Stimulated activated CD4-positive, alpha-beta T cell treated with anti-CD3 and anti-CD28 coated beads, Interleukin-1b, Interleukin-23, amount 100 ng/mL, for 48 hours (primary cell): ENCODE data around the gene C14orf119.

ENCODE experiments used
- DNase-seq: peaks from one replicate; pipeline ENCODE4 v3.0.0-alpha.2; 2020

Gene C14orf119

DNA sequence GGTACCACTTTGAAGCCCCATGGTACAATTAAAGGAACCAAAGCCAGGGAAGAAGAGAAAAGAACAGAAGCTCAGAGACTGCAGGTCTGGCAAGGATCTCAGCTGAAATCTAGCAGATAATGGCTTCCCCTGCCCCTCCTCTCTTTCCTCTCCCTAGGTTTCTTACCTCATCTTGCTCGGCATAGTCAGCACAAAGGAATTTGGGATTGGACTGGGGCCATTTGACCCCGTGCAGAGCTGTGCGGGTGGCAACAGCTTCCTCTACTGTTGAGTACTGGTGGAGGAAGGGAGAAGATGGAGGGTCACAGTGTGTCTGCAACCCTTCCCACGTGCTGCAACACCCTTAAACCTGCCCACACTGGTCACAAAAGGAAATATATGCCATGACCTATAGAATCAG, 33.3 kb upstream of the C14orf119 start:
- DNase-seq = no peak

DNA sequence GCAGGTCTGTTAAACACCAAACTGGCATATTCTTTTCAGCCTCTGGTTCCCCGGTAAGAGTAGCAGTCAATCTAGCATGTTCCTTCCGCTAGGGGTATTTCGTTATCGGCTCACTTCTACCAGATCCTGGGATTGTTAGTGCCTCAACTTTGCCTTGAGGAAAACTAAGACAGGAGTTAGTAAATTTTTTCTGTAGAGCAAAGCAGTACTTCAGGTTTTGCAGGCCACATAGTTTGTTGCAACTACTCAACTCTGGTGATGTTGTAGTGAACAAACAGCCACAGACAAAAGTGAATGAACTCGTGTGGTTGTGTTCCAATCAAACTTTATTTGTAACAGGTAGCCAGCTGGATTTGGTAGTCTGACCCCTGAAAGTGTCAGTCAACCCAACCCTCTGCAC, 31.7 kb upstream of the C14orf119 start:
- no peak for DNase-seq

DNA sequence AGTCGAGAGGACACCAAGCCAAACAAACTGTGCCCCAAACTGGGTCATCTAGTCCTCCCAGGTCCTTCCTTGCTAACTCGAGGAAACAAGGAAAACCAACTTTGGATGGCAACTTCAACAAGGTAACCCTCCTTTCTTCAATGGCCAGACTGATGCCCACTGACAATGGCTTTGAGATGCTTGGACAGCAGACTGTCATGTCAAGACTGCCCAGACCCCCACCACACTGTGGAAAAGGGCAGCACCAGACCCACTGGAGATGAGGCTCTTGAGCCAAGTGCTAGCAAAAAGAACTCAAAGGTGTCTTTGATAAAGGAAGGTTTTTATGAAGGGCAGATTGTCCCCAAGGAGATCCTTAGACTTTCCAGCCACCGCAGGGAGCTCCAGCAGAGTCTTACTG, 28.9 kb upstream of the C14orf119 start:
- DNase-seq = no peak

DNA sequence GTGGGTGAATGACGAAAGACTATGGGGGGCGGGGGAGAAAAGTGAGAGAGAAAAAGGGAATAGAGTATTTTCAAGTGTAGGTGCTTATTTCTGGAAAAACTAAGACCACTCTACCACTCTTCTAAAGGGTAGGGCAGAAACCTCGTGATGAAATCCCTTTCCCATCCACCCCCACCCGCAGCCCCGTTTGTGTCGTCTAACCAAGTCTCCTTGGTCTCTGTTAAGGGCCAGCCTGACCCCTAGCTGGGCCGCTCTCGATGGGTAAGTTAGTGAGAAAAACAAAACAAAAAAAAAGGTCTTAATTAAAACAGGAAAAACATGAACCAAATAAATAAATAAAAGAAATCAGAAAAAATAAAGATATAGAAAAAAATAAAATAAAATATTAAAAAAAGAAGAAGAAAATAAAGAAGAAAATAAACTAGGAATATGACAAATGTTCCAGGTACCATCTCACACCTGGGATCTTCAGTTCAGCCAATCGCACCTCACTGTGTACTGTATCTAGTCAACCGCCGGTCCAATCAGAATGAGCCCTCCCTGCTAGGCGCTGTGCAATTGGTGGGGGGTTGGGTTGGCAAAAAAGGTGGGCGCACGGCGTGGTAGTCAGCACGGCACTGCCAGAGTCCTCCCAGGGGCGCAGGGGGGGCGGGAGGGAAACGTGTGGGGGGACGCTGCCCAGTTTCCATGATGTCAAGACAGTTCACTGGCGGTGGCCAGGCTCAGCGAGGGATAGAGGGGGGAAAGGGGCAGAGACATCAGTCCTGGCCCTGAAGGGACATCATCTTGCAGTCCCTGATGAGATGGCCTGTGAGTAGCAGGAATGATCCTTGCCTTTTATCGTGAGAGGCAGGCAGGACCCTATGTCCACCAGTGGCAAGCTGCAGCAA, 28.2 kb upstream of the C14orf119 start:
- DNase-seq = no peak

DNA sequence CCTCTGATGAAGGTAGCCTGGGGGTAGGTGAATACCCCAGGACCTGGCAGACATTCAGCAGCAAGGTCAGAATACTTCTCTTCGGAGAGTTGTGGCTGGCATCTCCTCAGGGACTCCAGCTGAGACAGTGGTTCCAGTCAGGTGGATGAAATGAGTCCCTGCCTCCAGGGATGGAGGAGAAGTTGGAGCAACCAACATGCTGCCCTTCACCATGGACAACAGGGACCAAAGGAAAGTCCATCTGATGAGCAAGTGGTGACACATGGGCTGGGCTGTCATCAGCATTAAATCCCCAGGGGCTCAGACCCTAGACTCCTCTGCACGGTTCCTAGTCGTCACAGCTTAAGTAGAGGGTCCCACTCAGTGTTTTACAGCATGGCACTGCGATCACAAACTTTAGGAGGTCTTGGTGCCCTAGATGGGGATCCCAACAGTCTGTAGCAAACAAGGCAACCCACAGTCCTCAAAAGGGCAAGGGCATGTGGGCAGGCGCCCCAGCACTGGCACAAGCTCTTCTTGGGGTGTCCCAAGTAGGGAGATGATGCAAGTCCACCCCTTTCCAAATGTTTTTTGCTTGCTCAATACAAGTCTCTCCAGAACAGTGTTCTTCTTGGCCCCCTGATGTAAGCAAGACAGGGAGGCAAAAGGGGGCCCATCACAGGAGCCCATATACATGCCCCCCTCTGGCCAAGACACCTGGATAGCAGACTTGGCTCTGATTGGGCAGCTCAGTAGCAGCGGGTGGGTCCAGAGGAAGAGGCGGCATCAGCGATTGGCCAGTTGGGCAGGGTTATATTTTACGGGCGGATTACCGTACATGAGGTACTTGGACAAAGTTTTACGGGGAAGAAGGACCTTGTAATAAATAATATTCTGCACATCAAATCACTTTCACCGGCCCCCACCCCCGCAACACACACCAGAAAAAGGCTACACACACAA, 27.2 kb upstream of the C14orf119 start:
- no peak for DNase-seq

DNA sequence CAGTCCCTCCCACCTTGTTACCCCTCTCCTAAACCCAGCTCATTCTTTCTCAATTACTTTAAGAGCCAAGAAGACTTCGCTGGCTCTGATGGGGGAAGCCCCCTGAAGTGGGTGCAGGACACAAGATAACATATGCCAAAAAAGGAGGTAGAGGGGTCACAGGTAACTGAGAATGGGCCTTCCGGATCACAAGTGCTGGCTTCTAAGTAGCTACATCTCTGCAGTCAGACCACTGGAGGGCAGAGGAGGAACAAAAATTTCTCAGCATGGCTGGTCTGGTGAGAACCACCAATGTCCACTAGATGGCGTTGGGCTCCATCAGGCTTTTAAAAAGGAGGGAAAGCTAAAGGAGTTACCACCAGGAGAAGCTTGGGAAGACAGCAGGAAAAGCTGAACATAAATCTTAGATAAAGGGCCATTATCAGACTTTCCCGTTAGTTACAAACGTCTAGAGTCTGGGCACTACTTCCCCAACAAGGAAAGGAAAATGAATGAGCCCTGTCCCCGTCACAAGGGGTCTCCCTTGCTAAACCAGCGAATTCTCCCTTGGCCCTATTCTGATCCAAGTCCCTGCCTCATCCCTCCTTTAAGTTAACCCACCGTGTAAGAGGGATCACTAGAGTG, 26.4 kb upstream of the C14orf119 start:
- peak; percentile 69 for DNase-seq

DNA sequence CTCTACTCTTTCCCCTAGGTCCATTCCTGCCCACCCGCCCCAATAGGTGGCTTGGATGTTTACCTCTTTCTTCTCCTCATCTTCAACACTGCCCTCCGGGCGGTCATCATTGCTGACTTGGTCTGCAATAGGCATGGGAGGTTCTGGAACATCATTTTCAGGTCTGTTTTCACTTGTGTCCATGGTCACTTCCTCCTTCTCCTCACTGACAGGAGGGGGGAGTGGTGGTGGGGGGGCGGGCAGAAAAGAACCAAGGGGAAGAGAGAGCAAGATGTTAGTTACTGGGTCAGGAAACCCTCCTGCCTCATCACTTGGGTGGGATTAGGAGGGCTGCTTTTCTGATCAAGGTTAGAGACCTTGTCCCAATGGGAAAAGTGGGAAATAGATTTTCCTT, 25.9 kb upstream of the C14orf119 start:
- DNase-seq = no peak

DNA sequence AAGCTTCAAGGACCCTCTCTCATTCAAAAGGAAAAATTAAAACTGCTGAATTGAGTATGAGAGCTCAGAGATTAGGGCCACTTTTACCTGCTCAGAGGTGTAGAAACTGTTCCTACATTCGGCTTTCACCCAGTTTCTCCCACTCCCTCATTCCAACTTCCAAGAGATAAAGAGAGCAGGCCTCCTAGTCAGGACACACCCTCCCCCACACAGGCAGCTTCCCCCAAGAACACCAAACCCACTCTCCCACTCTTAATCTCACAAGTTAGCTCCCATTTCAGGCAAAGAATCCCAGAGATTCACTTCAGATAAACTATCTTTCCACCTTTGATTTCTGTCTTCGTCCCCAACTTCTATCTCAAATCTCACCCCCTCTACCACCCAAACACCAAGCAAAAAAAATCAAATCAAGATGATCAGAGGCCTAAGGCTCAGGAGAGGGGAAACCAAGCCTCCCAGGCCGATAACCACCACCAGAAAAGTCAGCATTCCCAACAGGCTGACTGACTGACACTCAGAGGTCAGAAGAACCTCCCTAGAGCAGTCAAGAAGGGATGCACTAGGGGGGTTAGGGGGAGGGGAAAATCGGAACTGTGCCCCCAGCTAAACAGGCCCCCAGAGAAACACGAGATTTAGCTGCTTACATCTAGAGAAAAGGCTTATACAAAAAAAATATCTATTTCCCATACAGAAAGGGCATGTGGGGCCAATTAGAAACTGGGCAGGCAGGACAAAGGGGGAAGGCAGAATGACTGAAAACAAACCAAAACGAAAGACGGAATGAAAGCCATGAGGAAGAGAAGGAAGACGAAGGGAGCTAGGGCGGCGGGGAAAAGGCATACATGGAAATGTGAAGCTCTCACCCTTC, 24.8 kb upstream of the C14orf119 start:
- no peak for DNase-seq

DNA sequence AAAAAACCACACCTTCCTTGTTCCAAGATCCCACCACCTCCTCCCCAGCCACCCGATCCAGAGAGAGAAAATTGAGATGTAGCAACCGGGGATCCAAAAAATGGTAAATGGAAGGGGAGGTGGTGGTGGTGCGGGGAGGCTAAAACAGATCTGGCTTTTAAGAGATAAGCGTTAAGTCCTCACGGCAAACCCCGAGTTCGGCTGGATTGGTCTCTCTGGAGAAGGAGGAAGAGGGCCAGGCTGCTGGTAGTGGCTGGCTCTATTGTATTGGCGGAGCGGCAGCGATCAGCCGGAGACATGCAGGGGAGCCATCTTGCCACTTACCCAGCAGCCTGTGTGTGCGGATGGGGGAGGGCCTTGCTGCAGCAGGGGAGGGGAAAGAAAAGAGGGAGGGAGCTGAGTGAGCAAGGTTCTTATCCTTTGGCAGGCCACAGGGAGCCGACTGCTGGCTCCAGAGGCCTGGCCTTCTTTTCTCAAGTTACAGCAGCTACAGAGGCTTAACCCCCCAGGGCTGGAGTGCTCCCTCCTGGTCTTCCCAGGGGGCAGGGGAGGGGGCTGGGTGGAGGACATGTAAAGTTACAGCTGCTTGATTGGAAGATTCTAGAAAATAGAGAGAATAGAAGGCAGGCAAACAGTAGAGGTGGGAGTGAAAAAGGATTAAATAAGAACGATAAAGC, 23.9 kb upstream of the C14orf119 start:
- DNase-seq = peak; percentile 81

DNA sequence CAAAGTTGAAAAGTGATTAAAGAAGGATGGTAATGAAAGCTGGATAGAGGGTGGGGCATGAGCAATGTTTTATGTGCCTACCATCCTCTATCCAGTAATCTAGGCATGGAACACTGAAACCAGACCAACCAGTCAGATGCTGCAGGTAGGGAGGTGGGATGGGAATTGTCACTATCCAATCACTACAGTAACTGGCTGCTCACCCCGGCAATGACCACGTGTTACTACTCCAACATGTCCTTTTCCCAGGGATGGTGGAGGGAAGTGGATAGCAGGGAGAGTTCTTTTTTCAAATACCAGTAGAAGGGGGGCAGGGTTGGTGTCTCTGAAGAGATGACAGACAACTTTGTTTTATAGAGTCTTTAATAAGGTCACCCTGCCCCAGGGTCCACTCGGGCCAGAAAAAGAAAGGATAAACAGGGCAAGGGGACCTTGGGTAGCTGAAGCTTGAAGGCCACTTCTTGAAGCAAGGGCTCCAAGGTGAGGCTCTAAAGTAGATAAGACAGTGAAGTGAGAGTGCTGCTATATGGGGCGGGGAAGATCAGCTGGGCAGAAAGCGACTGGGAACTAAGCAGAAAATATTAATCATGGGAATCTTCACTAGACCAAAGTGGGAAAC, 23.3 kb upstream of the C14orf119 start:
- DNase-seq = no peak

DNA sequence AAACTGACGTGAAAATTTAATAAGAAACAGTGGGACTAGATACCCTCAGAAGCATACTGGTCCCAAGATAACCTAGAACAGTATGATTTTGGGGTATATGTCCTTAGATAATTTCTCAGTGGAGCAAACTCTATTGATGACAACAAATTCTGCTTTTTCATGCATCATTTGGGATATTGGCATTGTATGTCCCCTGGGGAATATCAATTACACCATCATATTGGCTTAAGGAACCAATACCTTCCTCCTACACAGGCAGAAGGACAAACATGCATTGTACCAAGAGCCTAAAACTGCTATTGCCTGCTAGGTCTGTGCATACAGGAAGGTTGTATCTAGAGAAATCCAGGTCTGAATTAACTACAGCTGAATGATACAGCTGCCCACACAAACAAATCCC, 20.4 kb upstream of the C14orf119 start:
- no peak for DNase-seq

DNA sequence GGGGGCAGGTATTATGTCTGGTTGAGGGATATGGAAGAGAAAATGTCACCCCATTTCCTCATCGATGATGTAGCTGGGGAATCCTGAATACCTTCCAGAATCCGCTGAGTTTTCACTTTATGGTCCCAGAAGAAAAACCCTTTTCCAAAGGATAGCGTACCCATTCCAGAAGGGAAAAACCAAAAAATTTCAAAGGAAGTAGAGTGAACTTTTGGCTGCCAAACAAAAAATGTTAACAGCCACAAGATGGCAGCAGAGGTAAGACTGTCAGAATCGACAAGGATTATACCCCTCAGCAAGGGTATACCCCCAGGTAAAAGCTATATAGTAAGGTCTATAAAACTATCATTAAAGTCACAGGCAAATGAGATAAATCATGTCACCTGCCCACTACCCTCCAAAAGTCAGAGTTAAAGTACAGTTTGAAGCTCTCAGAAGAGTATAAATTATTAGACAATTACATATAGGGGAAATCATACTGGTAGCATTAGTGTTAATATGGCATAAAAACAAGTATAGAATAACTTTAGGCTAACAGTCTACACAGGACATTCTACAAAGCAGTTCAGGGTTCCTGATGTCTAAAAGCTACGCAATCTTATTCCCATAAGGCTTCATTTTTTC, 18.4 kb upstream of the C14orf119 start:
- no peak for DNase-seq

DNA sequence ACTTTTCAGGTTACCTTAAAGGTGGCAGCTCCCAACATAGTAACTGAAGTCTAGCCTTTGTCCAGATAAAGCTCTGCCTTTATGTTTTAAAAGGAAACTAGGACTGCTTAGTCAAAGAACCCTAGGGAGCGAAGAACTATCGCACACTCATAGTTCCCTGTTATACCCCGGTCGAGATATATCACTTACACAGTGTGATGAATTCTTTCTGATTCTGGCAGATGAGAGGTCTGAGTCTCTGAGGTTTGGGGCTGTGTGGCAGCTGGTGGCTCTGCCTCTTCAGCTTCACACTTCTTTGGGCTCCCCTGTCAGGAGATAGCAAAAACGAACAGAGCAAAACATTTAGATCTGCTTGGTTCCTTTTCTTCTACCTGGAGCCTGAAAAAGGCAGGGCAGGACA, 17.3 kb upstream of the C14orf119 start:
- DNase-seq = no peak

DNA sequence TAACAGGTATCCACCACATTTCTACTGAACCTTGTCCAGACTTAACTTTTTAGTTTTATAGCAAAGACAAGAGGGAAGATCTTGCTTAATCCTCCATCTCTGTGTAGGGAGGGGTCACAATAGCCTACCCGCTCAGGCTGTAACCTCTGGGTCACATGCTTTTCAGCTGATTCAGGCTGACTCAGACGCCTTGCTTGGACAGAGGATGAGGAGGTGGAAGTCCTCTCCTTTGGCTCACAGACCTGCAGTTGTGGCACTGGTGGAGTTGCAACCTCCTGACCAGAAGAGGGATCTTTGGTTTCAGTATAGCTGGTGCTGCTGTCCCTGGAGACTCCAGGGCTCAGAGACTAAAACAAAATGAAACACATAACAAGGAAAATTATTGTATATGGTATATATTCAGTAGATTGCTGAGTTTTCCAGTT, 16.6 kb upstream of the C14orf119 start:
- DNase-seq = no peak

DNA sequence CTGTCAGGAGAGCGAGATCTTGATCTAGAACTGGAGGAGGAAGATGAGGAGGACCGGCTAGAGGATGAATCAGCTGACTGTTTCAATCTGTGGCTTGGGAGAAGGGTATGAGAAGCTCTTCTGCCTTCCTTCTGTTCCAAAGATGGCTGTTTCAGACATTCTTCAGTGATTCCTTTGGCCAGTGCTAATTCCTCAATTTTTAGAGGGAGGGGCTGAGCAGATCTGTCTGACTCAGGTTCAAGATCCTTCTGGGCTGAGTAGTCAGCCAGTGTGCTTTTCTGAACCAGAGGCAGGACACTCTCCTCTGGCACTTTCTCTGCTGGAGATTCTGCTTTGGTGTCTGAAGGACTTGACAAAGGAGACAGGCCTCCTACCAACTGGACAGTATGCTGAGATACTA, 15.6 kb upstream of the C14orf119 start:
- no peak for DNase-seq

DNA sequence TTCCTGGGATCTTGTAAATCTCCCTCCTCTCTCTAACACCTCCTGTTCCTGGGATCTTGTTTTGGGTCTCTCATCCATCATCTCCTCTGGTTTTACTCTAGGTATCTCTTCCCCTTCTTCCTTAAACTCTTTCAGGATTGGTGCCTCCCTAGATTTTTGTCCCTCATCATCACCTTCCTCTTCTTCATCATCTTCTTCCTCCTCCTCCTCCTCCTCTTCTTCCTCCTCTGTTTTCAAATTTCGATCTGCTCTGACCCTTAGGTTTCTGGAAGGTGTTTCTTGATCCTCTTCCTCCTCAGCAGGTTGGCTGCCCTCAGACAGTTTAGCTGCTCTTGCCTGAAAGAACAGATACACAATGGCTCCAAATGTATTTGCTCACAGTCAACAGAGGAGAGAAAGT, 14.8 kb upstream of the C14orf119 start:
- DNase-seq = no peak

DNA sequence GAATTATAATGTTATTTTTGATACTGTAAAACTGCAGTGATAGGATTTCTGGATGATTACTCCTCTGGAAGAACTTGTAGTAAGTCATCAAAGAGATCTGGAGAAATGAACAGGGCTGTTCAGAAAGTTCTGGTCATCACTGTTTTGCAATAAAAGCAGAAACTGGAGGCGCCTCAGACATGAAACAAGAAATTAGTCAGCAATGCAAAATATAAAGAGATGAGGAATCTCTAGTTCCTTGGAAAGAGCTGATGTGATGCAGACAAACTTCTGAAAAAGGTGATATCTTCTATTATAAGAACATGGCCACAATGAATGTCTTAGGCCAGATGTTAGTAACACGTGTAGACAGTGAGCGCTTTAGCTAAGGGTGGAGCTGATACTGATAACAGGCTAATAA, 9.8 kb upstream of the C14orf119 start:
- peak; percentile 20 for DNase-seq

DNA sequence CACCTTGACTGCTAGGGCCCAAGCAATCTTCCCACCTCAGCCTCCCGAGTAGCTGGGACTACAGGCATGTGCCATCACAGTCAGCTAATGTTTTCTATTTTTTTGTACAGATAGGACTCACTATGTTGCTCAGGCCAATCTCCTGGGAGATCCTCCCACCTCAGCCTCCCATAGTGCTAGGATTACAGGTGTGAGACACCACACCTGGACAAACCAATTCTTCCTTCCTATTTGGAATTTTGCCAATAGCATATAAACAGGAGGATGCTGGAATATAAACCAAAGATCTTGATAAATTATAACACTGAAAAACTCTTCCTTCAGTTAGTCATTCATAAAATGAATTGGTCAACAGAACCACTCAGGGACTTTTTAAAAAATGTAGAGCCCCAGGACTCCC, 8.7 kb upstream of the C14orf119 start:
- no peak for DNase-seq

DNA sequence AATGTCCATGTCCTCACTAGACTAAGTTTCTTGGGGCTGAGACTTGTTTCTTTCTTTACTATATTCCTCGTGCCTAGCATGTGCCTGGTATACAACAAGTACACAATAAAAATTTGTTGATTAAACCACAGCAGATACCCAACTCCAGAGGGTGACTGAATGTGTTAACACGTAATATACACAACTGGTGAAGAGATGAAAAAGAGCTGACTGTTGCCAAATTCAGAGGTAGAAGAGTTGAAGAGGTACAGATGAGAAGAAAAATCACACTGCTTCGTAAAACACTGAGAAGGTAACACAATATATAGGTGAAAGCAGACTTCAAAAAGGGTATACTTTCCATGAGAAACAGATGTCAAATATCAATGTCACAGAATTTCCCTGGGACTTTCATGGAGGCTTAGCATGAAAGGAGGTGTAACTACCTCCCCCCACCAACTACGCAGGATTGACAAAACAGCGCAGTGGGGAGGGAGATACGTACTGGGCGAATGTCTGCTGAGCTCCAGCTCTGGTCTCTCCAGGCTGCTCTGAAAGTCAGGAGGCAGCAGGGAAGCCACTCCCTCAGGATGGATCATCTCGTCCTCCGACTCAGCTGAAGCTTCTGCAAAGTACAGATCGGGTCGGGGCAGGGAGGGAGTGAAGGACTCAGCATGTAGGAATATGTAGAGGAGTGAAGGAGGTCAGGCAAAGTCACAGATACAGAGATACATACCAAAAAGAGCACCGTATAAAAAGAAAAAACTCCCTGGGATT, 5.6 kb upstream of the C14orf119 start:
- DNase-seq = no peak

DNA sequence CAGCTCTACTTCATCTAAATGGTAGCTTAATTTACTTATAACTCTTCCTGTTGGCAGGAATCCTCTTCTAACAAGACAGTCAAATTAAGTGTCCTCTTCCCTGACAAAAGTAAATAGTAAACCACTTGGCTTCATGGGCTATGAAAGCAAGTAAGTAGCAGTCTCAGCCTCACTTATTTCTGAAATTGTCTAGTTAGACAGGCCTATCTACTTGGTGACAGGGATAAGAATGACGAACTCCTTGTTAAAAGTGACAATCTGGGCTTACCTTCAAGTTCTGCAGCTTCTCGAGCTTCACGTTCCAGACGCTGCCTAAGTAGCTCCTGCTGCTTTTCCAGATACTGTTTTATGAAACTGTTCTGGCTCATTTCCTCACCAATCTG, 5.1 kb upstream of the C14orf119 start:
- DNase-seq = no peak
